Sigmoid colon (tissue), 7 donors: ENCODE results near the gene KNDC1. TPM values are rescaled to one million over a fixed set of nuclear protein-coding genes. Genes with fewer than 3 reads are reported as not detected.

Experiments
- DNase-seq: peaks from one replicate; pipeline ENCODE4 v3.0.0-alpha.2; 2019
- H3K27ac ChIP-seq, 4 donors: fragments of 200-600 bp; sonication (generic); one replicate each; pipeline ENCODE4 v1.5.1; 2016 to 2019; ENCODE audit warnings: mild to moderate bottlenecking in 1 of 4
- H3K27me3 ChIP-seq, 3 donors: fragments of 200-600 bp; sonication (generic); one replicate each; pipeline ENCODE4 v1.5.1; 2019; ENCODE audit warnings: mild to moderate bottlenecking in 1 of 3
- H3K36me3 ChIP-seq, 4 donors: fragments of 200-600 bp; sonication (generic); one replicate each; pipeline ENCODE4 v1.5.1; 2016 to 2019
- H3K4me1 ChIP-seq, 4 donors: fragments of 200-600 bp; sonication (generic); one replicate each; pipeline ENCODE4 v1.5.1; 2017 to 2019
- H3K4me3 ChIP-seq, 4 donors: fragments of 200-600 bp; sonication (generic); one replicate each; pipeline ENCODE4 v1.5.1; 2017 to 2019; ENCODE audit warnings: mild to moderate bottlenecking in 2 of 4, moderate library complexity in 1 of 4
- H3K9me3 ChIP-seq, 4 donors: fragments of 200-600 bp in 3 of 4; sonication (generic) in 3 of 4; one replicate each; pipeline versions ENCODE4 v1.5.1 to v1.6.1; 2013 to 2019
- EP300 ChIP-seq, 4 donors: sonication (generic); formaldehyde crosslinking; IDR thresholded peaks; one replicate each; pipeline ENCODE4 v1.6.1; 2017; ENCODE audit warnings: antibody characterized with exemption in 4 of 4
- POLR2A ChIP-seq, 2 donors: fragments of 450-650 bp; IDR thresholded peaks; one replicate each; pipeline ENCODE4 v1.6.1; 2016; ENCODE audit warnings: antibody characterized with exemption in 2 of 2, mild to moderate bottlenecking in 2 of 2, moderate library complexity in 2 of 2
- POLR2AphosphoS5 ChIP-seq, 4 donors: sonication (generic); formaldehyde crosslinking; IDR thresholded peaks; one replicate each; pipeline ENCODE4 v1.6.1; 2017; ENCODE audit warnings: antibody characterized with exemption in 4 of 4
- WGBS, 2 donors: extraction: QIAGEN DNeasy Blood & Tissue Kit; methylation state at CpG; one replicate each; pipeline ENCODE4 v1.1.7; 2013; 5-methylcytosine and 5-hydroxymethylcytosine counted together
- intact Hi-C: fragments of 100-400 bp; cut with DNase I; formaldehyde crosslinking; loops from one replicate; pipeline ENCODE4 v1.15.1; 2023
- polyA plus RNA-seq, 3 donors: library from polyadenylated mRNA; stranded (reverse); fragments of 200-250 nt; gene quantifications; one replicate each; pipeline ENCODE4 v1.2.3, GENCODE V29; 2013
- total RNA-seq, 4 donors: library from RNA; depleted of rRNA; stranded (reverse); fragments of >200 nt; gene quantifications; one replicate each; pipeline ENCODE4 v1.1.0, GENCODE V29; 2016
- TF ChIP-seq, protein P1 (sequence below), 4 experiments: fragments of 450-650 bp in 3 of 4; fragments of 200-600 bp in 1 of 4; IDR thresholded peaks; one replicate each; pipeline ENCODE4 v1.5.1; 2016 to 2019; ENCODE audit warnings: antibody characterized with exemption in 4 of 4, mild to moderate bottlenecking in 3 of 4, moderate library complexity in 2 of 4
- donor health status: healthy with polysubstance abuse.
- donor health status: Bipolar disorder and iron deficiency.
- donor health status: healthy.

Gene KNDC1
- total and polyA plus RNA-seq, 7 donors: under 0.01 to 1.9 (median 0.26) TPM; not detected in 1

DNA sequence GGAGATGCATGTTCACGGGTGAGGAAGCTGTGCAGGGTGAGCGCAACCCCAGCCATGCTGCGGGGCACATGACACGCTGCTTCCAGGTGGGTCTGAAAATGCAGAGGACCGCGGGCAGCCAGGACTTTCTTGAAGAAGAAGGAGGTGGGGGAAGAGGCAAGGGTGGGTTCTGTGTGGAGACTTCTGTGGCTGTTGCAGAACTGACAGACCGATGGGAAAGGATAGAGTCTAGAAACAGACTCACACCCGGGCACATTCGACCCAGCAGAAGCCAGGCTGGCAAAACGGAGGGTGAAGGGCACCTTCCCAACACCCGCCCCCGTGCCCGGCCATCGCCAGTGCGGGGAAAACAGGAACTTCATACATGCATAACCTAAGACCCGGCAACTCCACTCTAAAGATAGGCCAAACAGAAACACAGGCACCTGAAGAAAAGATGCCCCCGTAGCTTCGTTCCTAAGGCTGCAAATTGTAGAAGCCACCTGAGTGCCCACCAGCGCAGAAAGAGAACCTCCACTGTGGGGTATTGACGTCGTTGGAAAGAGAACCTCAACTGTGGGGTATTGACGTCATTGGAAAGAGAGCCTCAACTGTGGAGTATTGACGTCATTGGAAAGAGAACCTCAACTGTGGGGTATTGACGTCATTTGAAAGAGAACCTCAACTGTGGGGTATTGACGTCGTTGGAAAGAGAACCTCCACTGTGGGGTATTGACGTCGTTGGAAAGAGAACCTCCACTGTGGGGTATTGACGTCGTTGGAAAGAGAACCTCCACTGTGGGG lies 4.8 kb upstream of the KNDC1 start:
- TF ChIP-seq POLR2AphosphoS5 (IDR thresholded peaks at IDR 0.05): no peak
- TF ChIP-seq POLR2A (IDR thresholded peaks at IDR 0.05): no peak
- TF ChIP-seq, protein P1, sequence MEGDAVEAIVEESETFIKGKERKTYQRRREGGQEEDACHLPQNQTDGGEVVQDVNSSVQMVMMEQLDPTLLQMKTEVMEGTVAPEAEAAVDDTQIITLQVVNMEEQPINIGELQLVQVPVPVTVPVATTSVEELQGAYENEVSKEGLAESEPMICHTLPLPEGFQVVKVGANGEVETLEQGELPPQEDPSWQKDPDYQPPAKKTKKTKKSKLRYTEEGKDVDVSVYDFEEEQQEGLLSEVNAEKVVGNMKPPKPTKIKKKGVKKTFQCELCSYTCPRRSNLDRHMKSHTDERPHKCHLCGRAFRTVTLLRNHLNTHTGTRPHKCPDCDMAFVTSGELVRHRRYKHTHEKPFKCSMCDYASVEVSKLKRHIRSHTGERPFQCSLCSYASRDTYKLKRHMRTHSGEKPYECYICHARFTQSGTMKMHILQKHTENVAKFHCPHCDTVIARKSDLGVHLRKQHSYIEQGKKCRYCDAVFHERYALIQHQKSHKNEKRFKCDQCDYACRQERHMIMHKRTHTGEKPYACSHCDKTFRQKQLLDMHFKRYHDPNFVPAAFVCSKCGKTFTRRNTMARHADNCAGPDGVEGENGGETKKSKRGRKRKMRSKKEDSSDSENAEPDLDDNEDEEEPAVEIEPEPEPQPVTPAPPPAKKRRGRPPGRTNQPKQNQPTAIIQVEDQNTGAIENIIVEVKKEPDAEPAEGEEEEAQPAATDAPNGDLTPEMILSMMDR (IDR thresholded peaks at IDR 0.05): no peak
- no peak for TF ChIP-seq EP300 (IDR thresholded peaks at IDR 0.05)
- WGBS, 2 donors: 90 to 94% methylated on average over 30 of the region's 30 CpGs
- peak; percentile 54 for DNase-seq

DNA sequence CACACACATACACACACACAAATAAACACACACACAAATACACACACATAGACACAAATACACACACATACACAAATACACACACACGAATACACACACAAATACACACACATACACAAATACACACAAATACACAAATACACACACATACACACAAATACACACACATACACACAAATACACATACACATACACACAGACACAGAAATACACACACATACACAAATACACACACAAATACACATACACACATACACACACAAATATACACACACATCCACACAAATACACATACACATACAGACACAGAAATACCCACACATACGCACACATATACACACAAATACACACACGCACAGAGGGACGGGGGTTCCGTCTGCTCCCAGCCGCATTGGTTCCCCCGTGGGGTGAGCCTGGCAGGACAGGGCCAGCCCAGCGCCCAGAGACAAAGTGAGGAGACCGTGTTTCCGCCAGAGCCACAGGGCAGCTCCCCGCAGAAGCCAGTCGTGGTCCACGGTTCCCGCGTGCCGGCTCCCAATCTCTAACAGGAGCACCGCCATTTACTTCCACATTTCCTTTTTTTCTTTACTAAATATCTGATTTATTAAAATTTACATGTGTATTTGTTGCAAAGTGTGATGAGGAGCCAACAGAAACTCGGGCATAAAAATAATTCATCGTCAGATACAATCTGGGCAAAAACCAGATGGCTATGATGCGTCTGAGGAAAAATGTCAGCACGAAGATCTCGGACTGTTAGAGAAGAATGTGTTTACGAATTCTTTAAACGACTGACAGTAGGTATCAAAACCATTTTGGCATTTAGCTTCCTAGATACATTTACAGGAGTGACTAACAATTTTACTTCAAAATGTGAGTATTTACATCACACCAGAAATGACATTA lies 3.1 kb upstream of the KNDC1 start:
- Histone ChIP-seq H3K36me3 (no peaks in the 10 kb centered on the region), H3K9me3 (no peaks in the 10 kb centered on the region), H3K4me1 (peaks cover 0 to 22% (median 17%) of the 10 kb centered on the region in 4 donors), H3K27ac (no peak overlapping the region), H3K27me3 (peaks cover 0 to 40% (median 15%) of the 10 kb centered on the region in 3 donors), H3K4me3 (no peak overlapping the region)
- intact Hi-C loops: no loop called here
- TF ChIP-seq POLR2AphosphoS5 (IDR thresholded peaks at IDR 0.05): no peak
- no peak for TF ChIP-seq POLR2A (IDR thresholded peaks at IDR 0.05)
- no peak for TF ChIP-seq EP300 (IDR thresholded peaks at IDR 0.05)
- TF ChIP-seq, protein P1 (IDR thresholded peaks at IDR 0.05): no peak
- peak; percentile 36 for DNase-seq
- WGBS, 2 donors: 80 to 83% methylated on average over 24 of the region's 24 CpGs

More for the DNA sequence above, 4.8 kb upstream of the KNDC1 start:
- Histone ChIP-seq H3K4me3 (no peak overlapping the region), H3K4me1 (peaks cover 0 to 6% (median 0%) of the 10 kb centered on the region in 4 donors), H3K27ac (no peak overlapping the region), H3K27me3 (peaks cover 0 to 23% (median 0%) of the 10 kb centered on the region in 3 donors), H3K36me3 (no peaks in the 10 kb centered on the region), H3K9me3 (no peaks in the 10 kb centered on the region)
- intact Hi-C loops: no loop called here

DNA sequence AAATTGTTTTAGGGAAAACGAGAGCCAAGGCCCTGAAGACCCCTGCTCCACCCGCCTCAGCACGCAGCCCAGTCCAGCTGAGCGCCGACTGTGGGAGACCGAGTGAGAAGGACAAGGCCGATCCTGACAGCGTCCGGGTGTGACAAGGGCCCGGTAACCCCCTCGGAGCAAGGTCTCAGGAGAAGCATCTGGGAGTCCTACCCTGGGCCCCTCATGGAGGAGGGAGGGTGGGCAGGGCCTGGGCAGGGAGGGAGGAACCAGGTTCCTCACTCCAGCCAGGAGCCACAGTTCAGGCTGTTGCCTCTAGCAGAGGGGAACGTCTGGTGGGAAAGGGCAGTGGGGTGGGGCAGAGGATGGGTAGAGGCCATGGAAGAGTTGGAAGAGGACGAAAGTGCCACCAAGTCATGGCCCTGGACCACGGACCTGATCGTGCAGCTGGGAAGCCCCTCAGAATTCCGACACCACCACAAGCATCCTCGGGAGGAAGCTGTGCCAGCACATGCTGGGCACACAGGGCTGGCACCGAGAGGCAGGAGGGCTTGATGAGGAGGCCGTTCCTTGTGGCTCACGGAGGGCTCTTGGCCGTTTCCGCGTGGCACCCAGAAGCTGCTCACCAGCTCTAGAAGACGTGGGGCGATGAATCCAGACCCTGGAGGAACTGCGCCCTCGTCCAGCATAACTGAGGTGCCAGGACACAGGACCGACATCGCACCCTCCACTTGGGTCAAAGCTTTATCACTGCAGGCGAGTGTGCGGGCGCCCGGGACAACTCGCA lies 2.2 kb upstream of the KNDC1 start:
- Histone ChIP-seq H3K27me3 (peaks cover 0 to 49% (median 23%) of the 10 kb centered on the region in 3 donors), H3K4me1 (peaks cover 0 to 22% (median 17%) of the 10 kb centered on the region in 4 donors), H3K4me3 (no peak overlapping the region), H3K36me3 (no peaks in the 10 kb centered on the region), H3K9me3 (no peaks in the 10 kb centered on the region), H3K27ac (no peak overlapping the region)
- WGBS, 2 donors: 73 to 79% methylated on average over 34 of the region's 34 CpGs
- TF ChIP-seq POLR2AphosphoS5 (IDR thresholded peaks at IDR 0.05) (no peak), EP300 (IDR thresholded peaks at IDR 0.05) (no peak), POLR2A (IDR thresholded peaks at IDR 0.05) (no peak)
- TF ChIP-seq, protein P1 (IDR thresholded peaks at IDR 0.05): no peak
- intact Hi-C loops: no loop called here
- DNase-seq: peak; percentile 60

DNA sequence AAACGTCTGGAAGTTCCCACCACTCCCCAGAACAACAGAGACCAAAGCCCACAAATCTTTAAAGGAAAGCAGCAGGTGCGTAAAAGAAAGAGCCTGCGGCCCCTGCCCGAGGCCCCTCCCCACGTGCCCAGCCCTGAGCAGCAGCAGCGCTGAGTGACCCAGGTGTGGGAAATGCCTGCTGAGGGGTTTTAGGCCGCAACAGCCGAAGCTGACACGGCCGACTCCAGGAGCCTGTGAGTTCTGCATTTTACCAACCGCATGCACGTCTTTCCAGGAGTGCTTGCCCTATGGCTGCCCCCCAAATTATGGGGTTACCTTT lies 1.6 kb upstream of the KNDC1 start:
- 52 to 60% methylated on average over 12 of the region's 12 CpGs for WGBS, 2 donors
- no peak overlapping the region for H3K27ac ChIP-seq
- TF ChIP-seq, protein P1 (IDR thresholded peaks at IDR 0.05): no peak
- no peak for TF ChIP-seq POLR2AphosphoS5 (IDR thresholded peaks at IDR 0.05)
- no peak for TF ChIP-seq EP300 (IDR thresholded peaks at IDR 0.05)
- TF ChIP-seq POLR2A (IDR thresholded peaks at IDR 0.05): no peak
- peaks cover 0 to 55% (median 28%) of the 10 kb centered on the region in 3 donors for H3K27me3 ChIP-seq
- H3K36me3 ChIP-seq: no peaks in the 10 kb centered on the region
- DNase-seq: no peak
- H3K4me1 ChIP-seq: peaks cover 0 to 22% (median 17%) of the 10 kb centered on the region in 4 donors
- H3K4me3 ChIP-seq: no peak overlapping the region
- intact Hi-C loops: no loop called here
- no peaks in the 10 kb centered on the region for H3K9me3 ChIP-seq
